Gastroesophageal sphincter (tissue), 4 donors: ENCODE results near the gene TET3. TPM values are rescaled to one million over a fixed set of nuclear protein-coding genes. Genes with fewer than 3 reads are reported as not detected.
A peak's percentile ranks its signal among the peaks of the same experiment; 100 is the strongest.

Source experiments
- ATAC-seq: fragments of 150-250 bp; one replicate; pipeline ENCODE4 v1.9.1; 2016; ENCODE audit warnings: mild to moderate bottlenecking, moderate library complexity
- H3K27ac ChIP-seq, 4 donors: fragments of 200-600 bp; sonication (generic) in 3 of 4; 1 replicate in 3 of 4; 2 replicates in 1 of 4; pipeline ENCODE4 v1.5.1; 2016 to 2019
- H3K27me3 ChIP-seq: fragments of 200-600 bp; sonication (generic); one replicate; pipeline ENCODE4 v1.5.1; 2019
- H3K36me3 ChIP-seq, 2 donors: fragments of 200-600 bp; sonication (generic); one replicate each; pipeline ENCODE4 v1.5.1; 2019; ENCODE audit warnings: control low read depth in 1 of 2
- H3K4me1 ChIP-seq, 3 donors: fragments of 200-600 bp; sonication (generic); 1 replicate in 2 of 3; 2 replicates in 1 of 3; pipeline ENCODE4 v1.5.1; 2016 to 2019; ENCODE audit warnings: control low read depth in 2 of 3
- H3K4me3 ChIP-seq, 2 donors: fragments of 200-600 bp; sonication (generic); one replicate each; pipeline ENCODE4 v1.5.1; 2019; ENCODE audit warnings: mild to moderate bottlenecking in 1 of 2, moderate library complexity in 1 of 2
- H3K9me3 ChIP-seq, 3 donors: fragments of 200-600 bp; sonication (generic); one replicate each; pipeline ENCODE4 v1.5.1; 2017 to 2019; ENCODE audit warnings: control low read depth in 2 of 3
- EP300 ChIP-seq: sonication (generic); formaldehyde crosslinking; IDR thresholded peaks from one replicate; pipeline ENCODE4 v1.6.1; 2017; ENCODE audit warnings: antibody characterized with exemption, mild to moderate bottlenecking
- POLR2A ChIP-seq, 2 donors: fragments of 450-650 bp; IDR thresholded peaks; one replicate each; pipeline ENCODE4 v1.6.1; 2017; ENCODE audit warnings: antibody characterized with exemption in 2 of 2, mild to moderate bottlenecking in 2 of 2, moderate library complexity in 1 of 2
- POLR2AphosphoS5 ChIP-seq: sonication (generic); formaldehyde crosslinking; IDR thresholded peaks from one replicate; pipeline ENCODE4 v1.6.1; 2017; ENCODE audit warnings: antibody characterized with exemption
- WGBS, 2 donors: methylation state at CpG; one replicate each; pipeline ENCODE4 v1.1.5; 2018; ENCODE audit warnings: low coverage in 1 of 2; 5-methylcytosine and 5-hydroxymethylcytosine counted together
- total RNA-seq, 4 donors: library from RNA; depleted of rRNA; stranded (reverse); fragments of >200 nt; gene quantifications; one replicate each; pipeline ENCODE4 v1.1.0, GENCODE V29; 2016
- TF ChIP-seq, protein P1 (sequence below), 4 experiments: fragments of 200-600 bp in 2 of 4; fragments of 450-650 bp in 2 of 4; sonication (generic) in 1 of 4; IDR thresholded peaks; one replicate each; pipeline ENCODE4 v1.5.1; 2017 to 2019; ENCODE audit warnings: antibody characterized with exemption in 4 of 4, mild to moderate bottlenecking in 2 of 4, moderate library complexity in 2 of 4

The TET3 gene
- total RNA-seq, 4 donors from 2014 or later, result 3.3 to 8.9 (median 5.8) TPM

DNA sequence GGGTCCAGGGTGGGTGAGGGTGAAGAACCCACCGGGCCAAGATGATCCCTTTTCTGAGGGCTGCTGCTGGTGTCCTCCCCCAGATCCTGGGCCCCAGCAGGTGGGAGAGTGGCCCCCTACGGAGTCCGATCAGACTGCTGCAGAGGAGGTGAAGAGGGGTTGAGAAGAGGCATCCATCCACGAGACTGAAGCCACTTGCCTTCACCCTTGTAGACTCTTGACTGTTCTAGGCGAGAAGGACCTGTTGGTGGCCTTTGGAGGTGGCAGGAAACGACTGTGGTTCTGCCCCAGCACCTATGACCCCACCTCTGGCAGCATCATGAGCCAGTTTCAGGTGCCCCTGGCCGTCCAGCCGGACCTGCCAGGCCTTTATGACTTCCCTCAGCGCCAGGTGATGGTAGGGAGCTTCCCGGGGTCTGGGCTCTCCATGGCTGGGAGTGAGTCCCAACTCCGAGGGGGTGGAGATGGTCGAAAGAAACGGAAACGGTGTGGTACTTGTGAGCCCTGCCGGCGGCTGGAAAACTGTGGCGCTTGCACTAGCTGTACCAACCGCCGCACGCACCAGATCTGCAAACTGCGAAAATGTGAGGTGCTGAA, 1.5 kb downstream of the TET3 start:
- TF ChIP-seq EP300 (no peak), POLR2A (IDR thresholded peaks at IDR 0.05) (no peak), POLR2AphosphoS5 (no peak)
- TF ChIP-seq, protein P1, sequence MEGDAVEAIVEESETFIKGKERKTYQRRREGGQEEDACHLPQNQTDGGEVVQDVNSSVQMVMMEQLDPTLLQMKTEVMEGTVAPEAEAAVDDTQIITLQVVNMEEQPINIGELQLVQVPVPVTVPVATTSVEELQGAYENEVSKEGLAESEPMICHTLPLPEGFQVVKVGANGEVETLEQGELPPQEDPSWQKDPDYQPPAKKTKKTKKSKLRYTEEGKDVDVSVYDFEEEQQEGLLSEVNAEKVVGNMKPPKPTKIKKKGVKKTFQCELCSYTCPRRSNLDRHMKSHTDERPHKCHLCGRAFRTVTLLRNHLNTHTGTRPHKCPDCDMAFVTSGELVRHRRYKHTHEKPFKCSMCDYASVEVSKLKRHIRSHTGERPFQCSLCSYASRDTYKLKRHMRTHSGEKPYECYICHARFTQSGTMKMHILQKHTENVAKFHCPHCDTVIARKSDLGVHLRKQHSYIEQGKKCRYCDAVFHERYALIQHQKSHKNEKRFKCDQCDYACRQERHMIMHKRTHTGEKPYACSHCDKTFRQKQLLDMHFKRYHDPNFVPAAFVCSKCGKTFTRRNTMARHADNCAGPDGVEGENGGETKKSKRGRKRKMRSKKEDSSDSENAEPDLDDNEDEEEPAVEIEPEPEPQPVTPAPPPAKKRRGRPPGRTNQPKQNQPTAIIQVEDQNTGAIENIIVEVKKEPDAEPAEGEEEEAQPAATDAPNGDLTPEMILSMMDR (IDR thresholded peaks at IDR 0.05), result no peak
- no peak for ATAC-seq
- Histone ChIP-seq H3K9me3 (no peaks in the 10 kb centered on the region), H3K27me3 (no peaks in the 10 kb centered on the region), H3K4me1 (peaks cover 0 to 59% (median 27%) of the 10 kb centered on the region in 3 donors), H3K4me3 (peak overlapping the region in 1 of 2 donors; percentile 64), H3K36me3 (no peaks in the 10 kb centered on the region), H3K27ac (peak overlapping the region in 1 of 4 donors; percentile 76)
- WGBS, 2 donors, result 70 to 94% methylated on average over 2 to 6 of the region's 21 CpGs

DNA sequence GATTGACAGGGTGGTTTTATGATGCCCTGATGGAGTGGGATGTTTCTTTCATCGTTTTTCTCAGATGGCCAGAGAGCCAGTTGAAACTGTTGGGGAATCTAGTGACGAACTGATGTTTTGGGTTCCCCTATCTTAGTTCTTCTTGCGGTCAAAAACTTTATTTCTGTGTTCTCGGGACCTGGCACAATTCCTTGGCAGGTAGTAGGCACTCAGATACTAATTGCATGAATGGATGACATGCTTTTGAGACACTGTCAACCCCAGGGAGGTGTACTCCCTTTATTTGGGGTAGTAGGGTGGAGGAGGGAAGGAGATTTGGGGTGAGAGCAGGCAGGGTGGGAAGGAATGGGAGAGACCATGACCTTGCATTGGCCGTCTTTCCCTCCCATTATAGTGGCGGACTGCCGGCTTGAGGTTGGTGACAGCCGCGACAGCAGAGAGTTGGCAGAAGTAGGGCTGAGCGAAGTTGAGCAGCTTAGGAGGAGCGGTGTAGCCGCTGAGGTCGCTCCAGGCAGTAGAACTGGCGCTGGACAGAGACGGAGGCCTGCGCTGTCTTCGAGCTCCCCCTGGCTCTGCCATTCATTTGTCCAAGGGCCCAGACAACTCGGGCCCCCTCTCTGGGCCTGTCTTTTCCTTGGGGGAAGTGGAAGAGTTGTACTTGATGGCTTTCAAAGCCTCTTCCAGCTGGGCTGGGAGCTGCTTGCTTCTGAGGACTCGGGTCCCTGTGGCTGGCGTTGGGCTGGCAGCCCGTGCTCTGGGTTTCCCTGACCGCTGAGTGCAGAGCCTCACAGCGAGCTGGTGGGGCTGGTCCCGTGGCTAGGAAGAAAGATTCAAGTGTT, 2.6 kb downstream of the TET3 start:
- no peak for ATAC-seq
- no peak for TF ChIP-seq EP300
- TF ChIP-seq, protein P1 (IDR thresholded peaks at IDR 0.05), result peak in 1 of 4 experiments; percentile 36
- peaks cover 0 to 48% (median 27%) of the 10 kb centered on the region in 3 donors for H3K4me1 ChIP-seq
- no peak overlapping the region for H3K27ac ChIP-seq
- H3K27me3 ChIP-seq, result no peaks in the 10 kb centered on the region
- 51 to 55% methylated on average over 4 to 23 of the region's 24 CpGs for whole genome bisulfite sequencing, 2 donors
- no peaks in the 10 kb centered on the region for H3K36me3 ChIP-seq
- H3K4me3 ChIP-seq, result peak overlapping the region in 1 of 2 donors; percentile 64
- no peaks in the 10 kb centered on the region for H3K9me3 ChIP-seq

DNA sequence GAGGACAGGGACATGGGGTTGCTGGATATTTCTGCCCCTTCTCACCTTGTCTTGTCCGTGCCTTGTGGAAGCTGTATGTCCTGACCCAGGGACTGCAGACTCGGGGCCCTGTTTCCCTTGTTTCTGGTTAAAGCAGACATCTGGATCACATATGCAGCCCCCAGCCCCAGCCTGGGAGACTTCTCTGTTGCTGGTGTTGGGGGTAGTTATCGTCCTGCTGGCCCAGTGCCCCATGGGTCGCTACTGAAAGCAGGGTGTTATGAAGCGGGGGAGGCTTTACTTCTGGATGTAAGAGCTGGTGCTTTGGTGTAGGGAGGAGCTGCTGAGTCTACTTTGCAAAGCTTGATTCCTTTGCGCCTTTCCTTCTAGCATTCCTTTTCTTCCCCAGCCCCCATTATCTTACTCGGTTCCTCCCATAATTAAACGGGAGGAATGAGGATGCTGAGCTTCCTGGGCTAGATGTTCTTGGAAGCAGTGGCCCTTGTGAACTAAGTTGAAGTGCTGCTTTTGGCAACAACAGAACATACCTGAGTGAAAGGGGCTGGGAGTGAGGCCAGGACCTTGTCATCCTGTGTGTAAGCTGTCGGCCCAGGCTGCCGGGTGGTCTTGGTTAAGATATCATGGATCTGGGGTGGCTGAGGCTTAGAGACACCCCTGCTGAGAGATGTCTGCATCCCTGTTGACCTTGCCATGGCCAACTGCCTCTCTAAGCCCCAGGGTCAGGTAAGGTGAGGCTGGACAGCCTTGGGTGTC, 3.4 kb downstream of the TET3 start:
- WGBS, 2 donors, result 10 to 57% methylated on average over 2 to 7 of the region's 10 CpGs
- H3K9me3 ChIP-seq, result no peaks in the 10 kb centered on the region
- TF ChIP-seq, protein P1 (IDR thresholded peaks at IDR 0.05), result no peak
- TF ChIP-seq POLR2A (IDR thresholded peaks at IDR 0.05) (no peak), POLR2AphosphoS5 (no peak), EP300 (no peak)
- no peak for ATAC-seq
- H3K27me3 ChIP-seq, result no peaks in the 10 kb centered on the region
- H3K36me3 ChIP-seq, result no peaks in the 10 kb centered on the region
- peak overlapping the region in 1 of 2 donors; percentile 64 for H3K4me3 ChIP-seq
- H3K27ac ChIP-seq, result no peak overlapping the region
- peaks cover 0 to 46% (median 27%) of the 10 kb centered on the region in 3 donors for H3K4me1 ChIP-seq

DNA sequence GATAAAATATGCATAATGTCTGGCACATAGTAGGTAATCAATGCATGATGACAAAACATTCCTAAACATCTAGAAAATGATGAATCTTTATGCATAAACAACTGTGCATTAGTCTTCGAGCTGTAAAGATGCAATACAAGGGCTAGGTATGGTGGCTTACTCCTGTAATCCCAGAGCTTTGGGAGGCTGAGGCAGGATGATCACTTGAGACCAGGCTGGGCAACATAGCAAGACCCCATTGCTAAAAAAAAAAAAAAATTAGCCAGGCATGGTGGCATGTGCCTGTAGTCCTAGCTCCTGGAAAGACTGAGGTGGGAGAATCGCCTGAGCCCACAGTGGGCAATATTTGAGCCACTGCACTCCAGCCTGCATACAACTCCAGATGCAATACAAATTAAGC, 5.3 kb downstream of the TET3 start:
- H3K36me3 ChIP-seq, result no peaks in the 10 kb centered on the region
- H3K4me3 ChIP-seq, result no peak overlapping the region
- H3K4me1 ChIP-seq, result peaks cover 0 to 32% (median 18%) of the 10 kb centered on the region in 3 donors
- no peaks in the 10 kb centered on the region for H3K27me3 ChIP-seq
- no peak overlapping the region for H3K27ac ChIP-seq
- ATAC-seq, result no peak
- WGBS, 2 donors, result 100% methylated on average over 1 of the region's 2 CpGs; no CpG with 5 or more reads in 1 of the 2 donors
- TF ChIP-seq, protein P1 (IDR thresholded peaks at IDR 0.05), result no peak
- TF ChIP-seq POLR2AphosphoS5 (no peak), POLR2A (IDR thresholded peaks at IDR 0.05) (no peak), EP300 (no peak)
- no peaks in the 10 kb centered on the region for H3K9me3 ChIP-seq
